B cell (primary cell): Measurements from ENCODE around the gene XAGE2. TPM values are rescaled to one million over a fixed set of nuclear protein-coding genes. Genes with fewer than 3 reads are reported as not detected.

ENCODE experiments used
- ATAC-seq: fragments of 200-7000 bp; cut with Tn5 transposase; one replicate; pipeline ENCODE4 v1.10.0; 2021; ENCODE audit warnings: low read depth, mild to moderate bottlenecking, moderate number of reproducible peaks, moderate library complexity
- CTCF ChIA-PET: fragments of 350-600 bp; sonication (Branson Sonifier 250); formaldehyde crosslinking; loops from one replicate; lab custom pipeline; 2021; ENCODE audit warnings: antibody characterized with exemption, inconsistent platforms; lab: Charles Lee
- POLR2A ChIA-PET: fragments of 350-600 bp; sonication (Branson Sonifier 250); formaldehyde crosslinking; loops from one replicate; lab custom pipeline; 2021; ENCODE audit warnings: antibody characterized with exemption; lab: Charles Lee
- DNase-seq: peaks from one replicate; pipeline ENCODE4 v3.0.0; 2013
- H2AFZ ChIP-seq: 2 replicates; pipeline ENCODE4 v1.6.1; 2012; ENCODE audit warnings: mild to moderate bottlenecking, low read depth, low read length; ENCODE audit not compliant: insufficient read depth, poor library complexity, severe bottlenecking
- H3K27ac ChIP-seq, 2 donors: 1 replicate in 1 of 2; 2 replicates in 1 of 2; pipeline ENCODE4 v1.5.1; 2012 to 2013; ENCODE audit warnings: low read length in 2 of 2, mild to moderate bottlenecking in 2 of 2, moderate library complexity in 1 of 2
- H3K27me3 ChIP-seq, 4 experiments: fragments of 200-600 bp in 1 of 4; sonication (generic) in 1 of 4; replicated peaks in 1 of 4; 1 replicate in 2 of 4; 2 replicates in 2 of 4; pipeline versions ENCODE4 v1.6.1 to v1.7.0; 2013 to 2016; ENCODE audit warnings: low read length in 3 of 4, mild to moderate bottlenecking in 2 of 4, mixed read lengths in 1 of 4, moderate library complexity in 1 of 4; ENCODE audit not compliant: insufficient read depth in 4 of 4, control insufficient read depth in 3 of 4; ENCODE audit errors: control extremely low read depth in 1 of 4
- H3K36me3 ChIP-seq, 2 experiments: replicated peaks in 1 of 2; 1 replicate in 1 of 2; 2 replicates in 1 of 2; pipeline versions ENCODE4 v1.6.1 to v1.7.1; 2013; ENCODE audit warnings: low read length in 1 of 2; ENCODE audit not compliant: insufficient read depth in 2 of 2, control insufficient read depth in 1 of 2; ENCODE audit errors: control extremely low read depth in 1 of 2, extremely low read depth in 1 of 2
- H3K4me1 ChIP-seq, 2 donors: fragments of 200-600 bp in 1 of 2; sonication (generic) in 1 of 2; 1 replicate in 1 of 2; 2 replicates in 1 of 2; pipeline versions ENCODE4 v1.5.1 to v1.6.1; 2013 to 2017; ENCODE audit warnings: low read length in 2 of 2; ENCODE audit not compliant: control insufficient read depth in 2 of 2, insufficient read depth in 2 of 2
- H3K4me2 ChIP-seq: replicated peaks from 2 replicates; pipeline ENCODE3; 2012; ENCODE audit warnings: mild to moderate bottlenecking, low read depth, low read length; ENCODE audit not compliant: poor library complexity, severe bottlenecking
- H3K4me3 ChIP-seq, 5 experiments: fragments of 200-600 bp in 1 of 5; sonication (generic) in 1 of 5; 1 replicate in 3 of 5; 2 replicates in 2 of 5; pipeline versions ENCODE4 v1.5.1 to v1.7.0; 2011 to 2016; ENCODE audit warnings: low read length in 4 of 5, mild to moderate bottlenecking in 4 of 5, low read depth in 2 of 5, control low read depth in 1 of 5, moderate library complexity in 1 of 5; ENCODE audit not compliant: insufficient read depth in 1 of 5; ENCODE audit errors: control extremely low read depth in 1 of 5, extremely low read depth in 1 of 5
- H3K79me2 ChIP-seq: fragments of 200-600 bp; sonication (generic); one replicate; pipeline ENCODE4 v1.6.0; 2016; ENCODE audit warnings: low read length; ENCODE audit not compliant: control insufficient read depth, insufficient read depth
- H3K9ac ChIP-seq: fragments of 200-600 bp; sonication (generic); 2 replicates; pipeline ENCODE4 v1.6.1; 2017; ENCODE audit warnings: mild to moderate bottlenecking, low read length, moderate library complexity
- H3K9me3 ChIP-seq, 3 donors: one replicate each; pipeline versions ENCODE4 v1.6.1 to v1.7.1; 2013; ENCODE audit warnings: low read length in 2 of 3; ENCODE audit not compliant: control insufficient read depth in 2 of 3, insufficient read depth in 1 of 3; ENCODE audit errors: control extremely low read depth in 1 of 3
- H4K20me1 ChIP-seq: 2 replicates; pipeline ENCODE4 v1.6.0; 2012; ENCODE audit warnings: mild to moderate bottlenecking, low read length; ENCODE audit not compliant: insufficient read depth, control insufficient read depth, poor library complexity, severe bottlenecking
- H3K27ac Mint-ChIP-seq: one replicate; pipeline ENCODE4 v1.8.0; 2021; ENCODE audit warnings: mixed read lengths
- H3K27me3 Mint-ChIP-seq: one replicate; pipeline ENCODE4 v1.8.0; 2021; ENCODE audit warnings: mixed read lengths
- H3K4me1 Mint-ChIP-seq: one replicate; pipeline ENCODE4 v1.8.0; 2021; ENCODE audit warnings: mixed read lengths
- H3K4me3 Mint-ChIP-seq: one replicate; pipeline ENCODE4 v1.8.0; 2021; ENCODE audit warnings: mixed read lengths
- H3K9me3 Mint-ChIP-seq: one replicate; pipeline ENCODE4 v1.8.0; 2022; ENCODE audit warnings: mixed read lengths; ENCODE audit not compliant: insufficient read depth
- CTCF ChIP-seq: fragments of 200-600 bp; IDR thresholded peaks from one replicate; pipeline ENCODE4 v1.8.0; 2022; ENCODE audit warnings: antibody characterized with exemption, mild to moderate bottlenecking
- EZH2 ChIP-seq: IDR thresholded peaks from 2 replicates; pipeline ENCODE4 v1.6.1; 2012; ENCODE audit warnings: borderline replicate concordance, low read depth, mild to moderate bottlenecking, moderate library complexity, low read length; ENCODE audit not compliant: insufficient read depth, poor library complexity, severe bottlenecking
- intact Hi-C: fragments of 100-400 bp; cut with micrococcal nuclease; formaldehyde crosslinking; loops from one replicate; pipeline ENCODE4 v1.10.0; 2022
- polyA plus RNA-seq: library from polyadenylated mRNA; depleted of rRNA; stranded (reverse); fragments of >200 nt; gene quantifications from 2 replicates; pipeline ENCODE4 v1.2.3, GENCODE V29; 2012
- total RNA-seq, 2 donors: library from RNA; stranded (reverse); fragments of 120-200 nt in 1 of 2; gene quantifications; 1 replicate in 1 of 2; 2 replicates in 1 of 2; pipeline versions ENCODE4 v1.2.3 to v1.2.4, GENCODE V29; 2013 to 2022

The XAGE2 gene
- total and polyA plus RNA-seq, 2 donors (not counting 1 experiment from before 2014, with no cell fraction given): not detected

GRCh38 chrX:52353838-52354237 is 15.0 kb upstream of the XAGE2 start:
- intact Hi-C loops: no loop called here
- Histone ChIP-seq H3K9ac (no peak overlapping the region), H3K4me3 (no peak overlapping the region), H3K27me3 (no peaks in the 10 kb centered on the region), H2AFZ (no peak overlapping the region), H4K20me1 (no peaks in the 10 kb centered on the region), H3K4me1 (no peaks in the 10 kb centered on the region), H3K4me2 (no peak overlapping the region), H3K27ac (no peak overlapping the region), H3K79me2 (no peaks in the 10 kb centered on the region), H3K36me3 (no peaks in the 10 kb centered on the region), H3K9me3 (no peaks in the 10 kb centered on the region)
- ChIA-PET POLR2A (no interaction called here), CTCF (no interaction called here)
- Mint-ChIP-seq H3K4me1 (no peaks in the 10 kb centered on the region), H3K4me3 (no peak overlapping the region), H3K9me3 (no peaks in the 10 kb centered on the region), H3K27me3 (no peaks in the 10 kb centered on the region), H3K27ac (no peak overlapping the region)
- DNase-seq (no peak), ATAC-seq (no peak)
- no peak for TF ChIP-seq EZH2

GRCh38 chrX:52355108-52355507 is 13.7 kb upstream of the XAGE2 start:
- Mint-ChIP-seq H3K4me1 (no peaks in the 10 kb centered on the region), H3K4me3 (no peak overlapping the region), H3K27me3 (no peaks in the 10 kb centered on the region), H3K9me3 (no peaks in the 10 kb centered on the region), H3K27ac (no peak overlapping the region)
- no peak for TF ChIP-seq CTCF
- TF ChIP-seq EZH2: no peak
- DNase-seq (no peak), ATAC-seq (no peak)
- Histone ChIP-seq H3K79me2 (no peaks in the 10 kb centered on the region), H3K4me3 (no peak overlapping the region), H3K4me1 (no peaks in the 10 kb centered on the region), H2AFZ (no peak overlapping the region), H3K27ac (no peak overlapping the region), H3K4me2 (no peak overlapping the region), H3K9me3 (no peaks in the 10 kb centered on the region), H4K20me1 (no peaks in the 10 kb centered on the region), H3K9ac (no peak overlapping the region), H3K36me3 (no peaks in the 10 kb centered on the region), H3K27me3 (no peaks in the 10 kb centered on the region)
- intact Hi-C loops: no loop called here
- ChIA-PET POLR2A (no interaction called here), CTCF (no interaction called here)
